H9 (cell line): ENCODE data around the gene LRRC23. TPM values are rescaled to one million over a fixed set of nuclear protein-coding genes. Genes with fewer than 3 reads are reported as not detected.

Experiments used
- DNase-seq: peaks from one replicate; pipeline ENCODE4 v3.0.0-alpha.2; 2017
- H2AFZ ChIP-seq: one replicate; pipeline ENCODE4 v1.6.1; 2013; ENCODE audit warnings: mild to moderate bottlenecking, low read length, control low read depth, moderate library complexity
- H2AK5ac ChIP-seq: 2 replicates; pipeline ENCODE4 v1.6.1; 2013; ENCODE audit warnings: low read length, control low read depth, mixed read lengths; ENCODE audit not compliant: insufficient read length
- H2BK120ac ChIP-seq: one replicate; pipeline ENCODE4 v1.6.1; 2013; ENCODE audit warnings: low read depth, mild to moderate bottlenecking, low read length, control low read depth, inconsistent platforms; ENCODE audit not compliant: poor library complexity, severe bottlenecking
- H2BK12ac ChIP-seq: 2 replicates; pipeline ENCODE4 v1.6.1; 2013; ENCODE audit warnings: low read length, control low read depth, mixed read lengths, low read depth; ENCODE audit not compliant: insufficient read length
- H2BK15ac ChIP-seq: 2 replicates; pipeline ENCODE4 v1.6.1; 2013; ENCODE audit warnings: low read depth, low read length, control low read depth
- H2BK20ac ChIP-seq: one replicate; pipeline ENCODE4 v1.6.1; 2013; ENCODE audit warnings: low read depth, mild to moderate bottlenecking, low read length, control low read depth, inconsistent platforms; ENCODE audit not compliant: poor library complexity, severe bottlenecking
- H2BK5ac ChIP-seq: 2 replicates; pipeline ENCODE4 v1.6.1; 2013; ENCODE audit warnings: low read length, control low read depth, mixed read lengths; ENCODE audit not compliant: insufficient read length
- H3K14ac ChIP-seq: 2 replicates; pipeline ENCODE4 v1.6.1; 2013; ENCODE audit warnings: low read length, control low read depth; ENCODE audit not compliant: insufficient read depth
- H3K18ac ChIP-seq: 2 replicates; pipeline ENCODE4 v1.6.1; 2013; ENCODE audit warnings: low read depth, mild to moderate bottlenecking, mixed read lengths, low read length, control low read depth; ENCODE audit not compliant: insufficient read length
- H3K23ac ChIP-seq: 2 replicates; pipeline ENCODE4 v1.6.1; 2013; ENCODE audit warnings: low read length, control low read depth, mixed read lengths, low read depth; ENCODE audit not compliant: insufficient read length
- H3K23me2 ChIP-seq: 2 replicates; pipeline ENCODE4 v1.6.1; 2013; ENCODE audit warnings: low read depth, mild to moderate bottlenecking, mixed read lengths, low read length, control low read depth; ENCODE audit not compliant: insufficient read length, poor library complexity, severe bottlenecking
- H3K27ac ChIP-seq: 2 replicates; pipeline ENCODE4 v1.5.1; 2013; ENCODE audit warnings: low read length, control low read depth, mixed read lengths, low read depth; ENCODE audit not compliant: insufficient read length
- H3K27me3 ChIP-seq: 2 replicates; pipeline ENCODE4 v1.6.1; 2013; ENCODE audit warnings: low read length, control low read depth, inconsistent platforms; ENCODE audit not compliant: insufficient read depth
- H3K4ac ChIP-seq: 2 replicates; pipeline ENCODE4 v1.6.1; 2013; ENCODE audit warnings: low read depth, mild to moderate bottlenecking, control low read depth, inconsistent platforms, low read length, moderate library complexity
- H3K4me1 ChIP-seq: 2 replicates; pipeline ENCODE4 v1.6.1; 2013; ENCODE audit warnings: low read length, control low read depth, inconsistent platforms; ENCODE audit not compliant: insufficient read depth
- H3K4me2 ChIP-seq: 2 replicates; pipeline ENCODE4 v1.6.1; 2013; ENCODE audit warnings: low read length, control low read depth, mixed read lengths; ENCODE audit not compliant: insufficient read length, insufficient read depth
- H3K56ac ChIP-seq: 2 replicates; pipeline ENCODE4 v1.6.1; 2013; ENCODE audit warnings: low read depth, mild to moderate bottlenecking, mixed read lengths, low read length, control low read depth; ENCODE audit not compliant: insufficient read length
- H3K79me1 ChIP-seq: 2 replicates; pipeline ENCODE4 v1.6.1; 2013; ENCODE audit warnings: low read depth, mild to moderate bottlenecking, moderate library complexity, low read length, control low read depth, inconsistent platforms; ENCODE audit not compliant: insufficient read depth, poor library complexity, severe bottlenecking
- H3K79me2 ChIP-seq: 2 replicates; pipeline ENCODE4 v1.6.1; 2013; ENCODE audit warnings: low read length, control low read depth, inconsistent platforms; ENCODE audit not compliant: insufficient read depth
- H3K9ac ChIP-seq: 2 replicates; pipeline ENCODE4 v1.6.1; 2013; ENCODE audit warnings: low read length, control low read depth, mixed read lengths; ENCODE audit not compliant: insufficient read length; ENCODE audit errors: extremely low read depth
- H3K9me3 ChIP-seq: one replicate; pipeline ENCODE4 v1.6.1; 2013; ENCODE audit warnings: low read depth, low read length, inconsistent platforms; ENCODE audit not compliant: control insufficient read depth
- H3T11ph ChIP-seq: one replicate; pipeline ENCODE4 v1.6.1; 2013; ENCODE audit warnings: mild to moderate bottlenecking, low read length, control low read depth, inconsistent platforms
- H4K20me1 ChIP-seq: one replicate; pipeline ENCODE4 v1.6.1; 2013; ENCODE audit not compliant: control insufficient read depth, insufficient read length, insufficient read depth
- H4K5ac ChIP-seq: 2 replicates; pipeline ENCODE4 v1.6.1; 2013; ENCODE audit warnings: low read depth, mild to moderate bottlenecking, mixed read lengths, low read length, control low read depth; ENCODE audit not compliant: insufficient read length
- H4K8ac ChIP-seq: replicated peaks from 2 replicates; pipeline ENCODE4 v1.6.1; 2013; ENCODE audit warnings: low read length, control low read depth, mixed read lengths, low read depth; ENCODE audit not compliant: insufficient read length
- H4K91ac ChIP-seq: 2 replicates; pipeline ENCODE4 v1.6.1; 2013; ENCODE audit warnings: low read depth, mild to moderate bottlenecking, moderate library complexity, mixed read lengths, low read length, control low read depth; ENCODE audit not compliant: insufficient read length
- H3K27ac Mint-ChIP-seq, 3 experiments: 2 replicates in 2 of 3; 3 replicates in 1 of 3; pipeline ENCODE4 v1.8.0; 2020 to 2021; ENCODE audit warnings: mixed read lengths in 3 of 3, mild to moderate bottlenecking in 1 of 3, moderate library complexity in 1 of 3
- H3K27me3 Mint-ChIP-seq: 2 replicates; pipeline ENCODE4 v1.8.0; 2021; ENCODE audit warnings: low read depth, mild to moderate bottlenecking, moderate library complexity, mixed read lengths
- H3K36me3 Mint-ChIP-seq, 3 experiments: 2 replicates in 2 of 3; 3 replicates in 1 of 3; pipeline ENCODE4 v1.8.0; 2020 to 2021; ENCODE audit warnings: low read depth in 3 of 3, mixed read lengths in 3 of 3; ENCODE audit not compliant: insufficient read depth in 1 of 3
- H3K4me1 Mint-ChIP-seq, 2 experiments: 2 replicates each; pipeline ENCODE4 v1.8.0; 2020; ENCODE audit warnings: mixed read lengths in 2 of 2
- H3K4me3 Mint-ChIP-seq, 2 experiments: 2 replicates in 1 of 2; 3 replicates in 1 of 2; pipeline ENCODE4 v1.8.0; 2020 to 2021; ENCODE audit warnings: mild to moderate bottlenecking in 2 of 2, mixed read lengths in 2 of 2, moderate library complexity in 1 of 2
- H3K9me3 Mint-ChIP-seq, 2 experiments: 2 replicates in 1 of 2; 3 replicates in 1 of 2; pipeline ENCODE4 v1.8.0; 2020; ENCODE audit warnings: mild to moderate bottlenecking in 2 of 2, mixed read lengths in 2 of 2, moderate library complexity in 1 of 2
- WGBS: extraction: QIAGEN DNeasy Blood & Tissue Kit; methylation state at CpG from one replicate; pipeline ENCODE4 v1.1.7; 2013; ENCODE audit warnings: missing lambda C conversion rate, low lambda C conversion rate, mixed read lengths; ENCODE audit not compliant: insufficient read length; ENCODE audit errors: extremely low coverage; 5-methylcytosine and 5-hydroxymethylcytosine counted together
- total RNA-seq: library from RNA; stranded (reverse); gene quantifications from 2 replicates; pipeline ENCODE4 v1.2.1, GENCODE V29; 2021
- TF ChIP-seq, protein P1 (sequence below): fragments of 200-600 bp; sonication (generic); conservative IDR thresholded peaks from 3 replicates; pipeline ENCODE4 v1.8.0; 2021; ENCODE audit warnings: antibody characterized with exemption, mild to moderate bottlenecking

The LRRC23 gene
- total RNA-seq, 1 experiment from 2014 or later, result 2.1 TPM

DNA sequence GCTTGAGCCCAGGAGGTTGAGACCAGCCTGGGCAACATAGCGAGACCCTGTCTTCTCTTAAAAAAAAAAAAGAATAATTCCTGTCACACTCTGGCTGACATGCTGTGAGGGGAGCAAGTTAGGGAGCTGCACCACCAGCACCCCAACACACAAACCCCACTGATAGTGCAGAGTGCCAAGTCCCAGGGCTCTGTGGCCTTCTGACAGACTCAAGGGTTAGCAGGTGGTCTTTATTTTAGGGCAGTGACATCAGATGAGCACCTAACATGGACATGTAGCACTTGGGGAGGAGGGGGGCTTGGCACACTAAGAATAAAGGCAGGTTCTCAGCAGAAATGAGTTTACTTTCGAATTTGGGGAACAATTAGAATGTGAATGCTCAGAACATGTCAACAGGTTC, 45.8 kb upstream of the LRRC23 start:
- Histone ChIP-seq H3K4ac (no peak overlapping the region), H3K4me2 (no peak overlapping the region), H3K79me1 (no peaks in the 10 kb centered on the region), H2BK5ac (no peak overlapping the region), H4K91ac (no peak overlapping the region), H3K9ac (no peak overlapping the region), H2AK5ac (no peak overlapping the region), H2BK12ac (no peak overlapping the region), H3K18ac (no peak overlapping the region), H4K8ac (no peak overlapping the region), H3K27ac (no peak overlapping the region), H2BK15ac (no peak overlapping the region), H3K4me1 (no peaks in the 10 kb centered on the region), H2AFZ (no peak overlapping the region), H2BK20ac (no peak overlapping the region), H3K14ac (no peak overlapping the region), H3T11ph (no peak overlapping the region), H3K79me2 (peaks cover 5% of the 10 kb centered on the region; the same call in 1 of the 2 replicates), H2BK120ac (no peak overlapping the region), H3K27me3 (no peaks in the 10 kb centered on the region), H3K9me3 (no peaks in the 10 kb centered on the region), H3K23ac (no peak overlapping the region), H4K5ac (no peak overlapping the region), H3K56ac (no peak overlapping the region), H3K23me2 (no peaks in the 10 kb centered on the region), H4K20me1 (no peaks in the 10 kb centered on the region)
- no peak for DNase-seq
- TF ChIP-seq, protein P1, sequence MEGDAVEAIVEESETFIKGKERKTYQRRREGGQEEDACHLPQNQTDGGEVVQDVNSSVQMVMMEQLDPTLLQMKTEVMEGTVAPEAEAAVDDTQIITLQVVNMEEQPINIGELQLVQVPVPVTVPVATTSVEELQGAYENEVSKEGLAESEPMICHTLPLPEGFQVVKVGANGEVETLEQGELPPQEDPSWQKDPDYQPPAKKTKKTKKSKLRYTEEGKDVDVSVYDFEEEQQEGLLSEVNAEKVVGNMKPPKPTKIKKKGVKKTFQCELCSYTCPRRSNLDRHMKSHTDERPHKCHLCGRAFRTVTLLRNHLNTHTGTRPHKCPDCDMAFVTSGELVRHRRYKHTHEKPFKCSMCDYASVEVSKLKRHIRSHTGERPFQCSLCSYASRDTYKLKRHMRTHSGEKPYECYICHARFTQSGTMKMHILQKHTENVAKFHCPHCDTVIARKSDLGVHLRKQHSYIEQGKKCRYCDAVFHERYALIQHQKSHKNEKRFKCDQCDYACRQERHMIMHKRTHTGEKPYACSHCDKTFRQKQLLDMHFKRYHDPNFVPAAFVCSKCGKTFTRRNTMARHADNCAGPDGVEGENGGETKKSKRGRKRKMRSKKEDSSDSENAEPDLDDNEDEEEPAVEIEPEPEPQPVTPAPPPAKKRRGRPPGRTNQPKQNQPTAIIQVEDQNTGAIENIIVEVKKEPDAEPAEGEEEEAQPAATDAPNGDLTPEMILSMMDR, result no peak
- WGBS, result no CpG with 5 or more reads among the region's 2 CpGs
- H3K4me1 Mint-ChIP-seq, result peaks cover 4 to 5% of the 10 kb centered on the region in 2 experiments
- no peaks in the 10 kb centered on the region for H3K9me3 Mint-ChIP-seq
- no peaks in the 10 kb centered on the region for H3K27me3 Mint-ChIP-seq
- no peak overlapping the region for H3K4me3 Mint-ChIP-seq
- no peak overlapping the region for H3K27ac Mint-ChIP-seq
- H3K36me3 Mint-ChIP-seq, result peaks cover 50 to 89% (median 83%) of the 10 kb centered on the region in 3 experiments; a peak in 6 of 7 replicates
